Hepatocyte (in vitro differentiated cells): ENCODE measurements around the gene RAI1.
"Not testable (repeated sequence)": the region's sequence is repeated elsewhere in the genome, so short reads cannot be mapped to it uniquely, and the experiment has no call there.

Experiments used
- EZH2 ChIP-seq: fragments of 200-600 bp; sonication (generic); IDR thresholded peaks from 2 replicates; pipeline ENCODE4 v1.6.1; 2016; ENCODE audit warnings: antibody characterized with exemption, mild to moderate bottlenecking, borderline replicate concordance
- EZH2phosphoT487 ChIP-seq: fragments of 200-600 bp; sonication (generic); IDR thresholded peaks from one replicate; pipeline ENCODE4 v1.6.1; 2018; ENCODE audit warnings: antibody characterized with exemption, mild to moderate bottlenecking, low read depth, moderate library complexity; ENCODE audit not compliant: unreplicated experiment, severe bottlenecking
- TF ChIP-seq, protein P1 (sequence below): fragments of 200-600 bp; sonication (generic); IDR thresholded peaks from 2 replicates; pipeline ENCODE4 v1.5.1; 2016; ENCODE audit warnings: antibody characterized with exemption, mild to moderate bottlenecking; ENCODE audit not compliant: poor library complexity

DNA sequence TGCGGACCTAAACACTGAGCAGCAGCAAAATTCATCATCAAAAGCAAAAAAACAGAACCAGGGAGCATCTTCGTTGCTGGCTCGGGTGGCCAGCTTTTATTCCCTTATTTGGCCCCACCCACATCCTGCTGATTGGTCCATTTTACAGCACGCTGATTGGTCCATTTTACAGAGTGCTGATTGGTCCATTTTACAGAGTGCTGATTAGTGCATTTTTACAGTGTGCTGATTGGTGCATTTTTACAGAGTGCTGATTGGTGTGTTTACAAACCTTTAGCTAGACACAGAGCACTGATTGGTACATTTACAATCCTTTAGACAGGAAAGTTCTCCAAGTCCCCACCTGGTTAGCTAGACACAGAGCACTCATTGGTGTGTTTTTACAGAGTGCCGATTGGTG is 48.6 kb upstream of the RAI1 start:
- TF ChIP-seq, protein P1, sequence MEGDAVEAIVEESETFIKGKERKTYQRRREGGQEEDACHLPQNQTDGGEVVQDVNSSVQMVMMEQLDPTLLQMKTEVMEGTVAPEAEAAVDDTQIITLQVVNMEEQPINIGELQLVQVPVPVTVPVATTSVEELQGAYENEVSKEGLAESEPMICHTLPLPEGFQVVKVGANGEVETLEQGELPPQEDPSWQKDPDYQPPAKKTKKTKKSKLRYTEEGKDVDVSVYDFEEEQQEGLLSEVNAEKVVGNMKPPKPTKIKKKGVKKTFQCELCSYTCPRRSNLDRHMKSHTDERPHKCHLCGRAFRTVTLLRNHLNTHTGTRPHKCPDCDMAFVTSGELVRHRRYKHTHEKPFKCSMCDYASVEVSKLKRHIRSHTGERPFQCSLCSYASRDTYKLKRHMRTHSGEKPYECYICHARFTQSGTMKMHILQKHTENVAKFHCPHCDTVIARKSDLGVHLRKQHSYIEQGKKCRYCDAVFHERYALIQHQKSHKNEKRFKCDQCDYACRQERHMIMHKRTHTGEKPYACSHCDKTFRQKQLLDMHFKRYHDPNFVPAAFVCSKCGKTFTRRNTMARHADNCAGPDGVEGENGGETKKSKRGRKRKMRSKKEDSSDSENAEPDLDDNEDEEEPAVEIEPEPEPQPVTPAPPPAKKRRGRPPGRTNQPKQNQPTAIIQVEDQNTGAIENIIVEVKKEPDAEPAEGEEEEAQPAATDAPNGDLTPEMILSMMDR: not testable (repeated sequence)
- TF ChIP-seq EZH2phosphoT487, EZH2: not testable (repeated sequence)
